Transverse colon (tissue), 4 donors: ENCODE results near the gene TAF4.

Experiments used
- POLR2AphosphoS5 ChIP-seq, 3 donors: sonication (generic); formaldehyde crosslinking; IDR thresholded peaks; one replicate each; pipeline ENCODE4 v1.6.1; 2016; ENCODE audit warnings: antibody characterized with exemption in 3 of 3
- TF ChIP-seq, protein P1 (sequence below), 5 experiments: fragments of 200-600 bp in 3 of 5; fragments of 450-650 bp in 2 of 5; sonication (generic) in 3 of 5; IDR thresholded peaks; 1 replicate in 2 of 5; 2 replicates in 3 of 5; pipeline ENCODE4 v1.5.1; 2016 to 2017; ENCODE audit warnings: antibody characterized with exemption in 5 of 5, inconsistent platforms in 3 of 5, mild to moderate bottlenecking in 2 of 5, moderate library complexity in 1 of 5

- TF ChIP-seq, protein P1, sequence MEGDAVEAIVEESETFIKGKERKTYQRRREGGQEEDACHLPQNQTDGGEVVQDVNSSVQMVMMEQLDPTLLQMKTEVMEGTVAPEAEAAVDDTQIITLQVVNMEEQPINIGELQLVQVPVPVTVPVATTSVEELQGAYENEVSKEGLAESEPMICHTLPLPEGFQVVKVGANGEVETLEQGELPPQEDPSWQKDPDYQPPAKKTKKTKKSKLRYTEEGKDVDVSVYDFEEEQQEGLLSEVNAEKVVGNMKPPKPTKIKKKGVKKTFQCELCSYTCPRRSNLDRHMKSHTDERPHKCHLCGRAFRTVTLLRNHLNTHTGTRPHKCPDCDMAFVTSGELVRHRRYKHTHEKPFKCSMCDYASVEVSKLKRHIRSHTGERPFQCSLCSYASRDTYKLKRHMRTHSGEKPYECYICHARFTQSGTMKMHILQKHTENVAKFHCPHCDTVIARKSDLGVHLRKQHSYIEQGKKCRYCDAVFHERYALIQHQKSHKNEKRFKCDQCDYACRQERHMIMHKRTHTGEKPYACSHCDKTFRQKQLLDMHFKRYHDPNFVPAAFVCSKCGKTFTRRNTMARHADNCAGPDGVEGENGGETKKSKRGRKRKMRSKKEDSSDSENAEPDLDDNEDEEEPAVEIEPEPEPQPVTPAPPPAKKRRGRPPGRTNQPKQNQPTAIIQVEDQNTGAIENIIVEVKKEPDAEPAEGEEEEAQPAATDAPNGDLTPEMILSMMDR (IDR thresholded peaks at IDR 0.05): no peak
- no peak for TF ChIP-seq POLR2AphosphoS5 (IDR thresholded peaks at IDR 0.05)
These were observed 19.2 kb downstream of the TAF4 start for GRCh38 chr20:62046431-62046830.
